GM23338 (cell line): ENCODE measurements around the gene ALPI. TPM values are rescaled to one million over a fixed set of nuclear protein-coding genes. Genes with fewer than 3 reads are reported as not detected.

Source experiments
- ATAC-seq: fragments of 200-7000 bp; cut with Tn5 transposase; 3 replicates; pipeline ENCODE4 v1.9.1; 2020
- DNase-seq: peaks from one replicate; pipeline ENCODE4 v3.0.0-alpha.2; 2015; ENCODE audit warnings: low spot score
- H2AFZ ChIP-seq: fragments of 200-600 bp; sonication (generic); 2 replicates; pipeline ENCODE4 v1.8.0; 2016; ENCODE audit warnings: antibody characterized with exemption, mild to moderate bottlenecking, moderate library complexity
- H3F3A ChIP-seq: fragments of 200-600 bp; sonication (generic); replicated peaks from 2 replicates; pipeline ENCODE4 v1.8.0; 2017; ENCODE audit warnings: antibody characterized with exemption, mixed run types, low read depth
- H3K27ac ChIP-seq: fragments of 200-600 bp; sonication (generic); 2 replicates; pipeline ENCODE4 v1.6.1; 2016; ENCODE audit warnings: low read depth
- H3K27me3 ChIP-seq: fragments of 200-600 bp; sonication (generic); 2 replicates; pipeline ENCODE4 v1.8.0; 2016; ENCODE audit warnings: mild to moderate bottlenecking, mixed run types, moderate library complexity; ENCODE audit not compliant: insufficient read depth
- H3K36me3 ChIP-seq: fragments of 200-600 bp; sonication (generic); 2 replicates; pipeline ENCODE4 v1.8.0; 2016; ENCODE audit warnings: mild to moderate bottlenecking; ENCODE audit not compliant: insufficient read depth
- H3K4me1 ChIP-seq: fragments of 200-600 bp; sonication (generic); 2 replicates; pipeline ENCODE4 v1.8.0; 2016; ENCODE audit warnings: mild to moderate bottlenecking, moderate library complexity; ENCODE audit not compliant: insufficient read depth
- H3K4me2 ChIP-seq: fragments of 200-600 bp; sonication (generic); 2 replicates; pipeline ENCODE4 v1.7.1; 2017; ENCODE audit warnings: mixed run types
- H3K4me3 ChIP-seq: fragments of 200-600 bp; sonication (generic); 2 replicates; pipeline ENCODE4 v1.6.1; 2016; ENCODE audit warnings: mixed run types
- H3K79me2 ChIP-seq: fragments of 200-600 bp; sonication (generic); replicated peaks from 2 replicates; pipeline ENCODE4 v1.8.0; 2017; ENCODE audit warnings: mild to moderate bottlenecking; ENCODE audit not compliant: insufficient read depth
- H3K9me2 ChIP-seq: fragments of 200-600 bp; sonication (generic); 2 replicates; pipeline ENCODE4 v1.8.0; 2017; ENCODE audit not compliant: insufficient read depth
- H4K20me1 ChIP-seq: fragments of 200-600 bp; sonication (generic); replicated peaks from 2 replicates; pipeline ENCODE4 v1.8.0; 2017; ENCODE audit warnings: mild to moderate bottlenecking; ENCODE audit not compliant: insufficient read depth
- H3K27ac Mint-ChIP-seq: 2 replicates; pipeline ENCODE4 v1.8.0; 2020; ENCODE audit warnings: inconsistent platforms, mild to moderate bottlenecking, moderate library complexity, mixed read lengths
- H3K27me3 Mint-ChIP-seq: 3 replicates; pipeline ENCODE4 v1.8.0; 2022; ENCODE audit warnings: low read depth, mild to moderate bottlenecking, moderate library complexity, mixed read lengths, inconsistent platforms; ENCODE audit not compliant: insufficient read depth, poor library complexity
- H3K36me3 Mint-ChIP-seq: 3 replicates; pipeline ENCODE4 v1.8.0; 2021; ENCODE audit warnings: low read depth, mild to moderate bottlenecking, inconsistent platforms, moderate library complexity, mixed read lengths
- H3K4me1 Mint-ChIP-seq: 3 replicates; pipeline ENCODE4 v1.8.0; 2020; ENCODE audit warnings: mild to moderate bottlenecking, inconsistent platforms, mixed read lengths
- H3K4me3 Mint-ChIP-seq: 3 replicates; pipeline ENCODE4 v1.8.0; 2021; ENCODE audit warnings: moderate library complexity, mild to moderate bottlenecking, inconsistent platforms, mixed read lengths
- H3K9me3 Mint-ChIP-seq: 3 replicates; pipeline ENCODE4 v1.8.0; 2020; ENCODE audit warnings: moderate library complexity, mild to moderate bottlenecking, inconsistent platforms, mixed read lengths
- CREB1 ChIP-seq: fragments of 250-450 bp; sonication (Bioruptor Pico); IDR thresholded peaks from 2 replicates; pipeline ENCODE4 v1.5.0; 2020; ENCODE audit warnings: low read depth, mild to moderate bottlenecking, moderate library complexity
- CTCF ChIP-seq, 2 experiments: fragments of 200-600 bp in 1 of 2; sonication (generic) in 1 of 2; conservative IDR thresholded peaks; 2 replicates each; pipeline versions ENCODE4 v1.5.1 to v1.6.1; 2016 to 2017; ENCODE audit warnings: antibody characterized with exemption in 2 of 2, low read depth in 2 of 2, mild to moderate bottlenecking in 2 of 2, moderate library complexity in 1 of 2
- ETS1 ChIP-seq: IDR thresholded peaks from 2 replicates; pipeline ENCODE4 v1.6.1; 2016; ENCODE audit warnings: antibody characterized with exemption
- EZH2 ChIP-seq: fragments of 200-600 bp; sonication (generic); IDR thresholded peaks from one replicate; pipeline ENCODE4 v1.8.0; 2017; ENCODE audit warnings: antibody characterized with exemption, mild to moderate bottlenecking, low read depth; ENCODE audit not compliant: unreplicated experiment
- EZH2phosphoT487 ChIP-seq: fragments of 200-600 bp; sonication (generic); IDR thresholded peaks from one replicate; pipeline ENCODE4 v1.8.1; 2018; ENCODE audit warnings: antibody characterized with exemption; ENCODE audit not compliant: unreplicated experiment
- JUNB ChIP-seq: IDR thresholded peaks from one replicate; pipeline ENCODE4 v1.6.1; 2016; ENCODE audit warnings: antibody characterized with exemption; ENCODE audit not compliant: unreplicated experiment
- NANOG ChIP-seq: IDR thresholded peaks from 2 replicates; pipeline ENCODE4 v1.6.1; 2016; ENCODE audit warnings: antibody characterized with exemption, borderline replicate concordance
- POLR2AphosphoS5 ChIP-seq: IDR thresholded peaks from 2 replicates; pipeline ENCODE4 v1.6.1; 2016; ENCODE audit warnings: antibody characterized with exemption, low read depth
- STAT1 ChIP-seq: IDR thresholded peaks from one replicate; pipeline ENCODE4 v1.6.1; 2016; ENCODE audit warnings: antibody characterized with exemption; ENCODE audit not compliant: unreplicated experiment
- ZNF114 ChIP-seq: fragments of 250-450 bp; sonication (Bioruptor Pico); IDR thresholded peaks from 2 replicates; pipeline ENCODE4 v1.5.0; 2020; ENCODE audit warnings: mild to moderate bottlenecking, moderate library complexity
- ZNF331 ChIP-seq: fragments of 250-450 bp; sonication (Bioruptor Pico); IDR thresholded peaks from 2 replicates; pipeline ENCODE4 v1.5.0; 2020; ENCODE audit warnings: low read depth, mild to moderate bottlenecking, moderate library complexity
- ZNF462 ChIP-seq: fragments of 250-450 bp; sonication (Bioruptor Pico); IDR thresholded peaks from 2 replicates; pipeline ENCODE4 v1.5.0; 2020; ENCODE audit warnings: mild to moderate bottlenecking, moderate library complexity
- polyA plus RNA-seq: library from polyadenylated mRNA; unstranded; fragments of >200 nt; fragmentation: Nextera tagmentation; extraction: Ambion mirVana; gene quantifications from 2 replicates; pipeline ENCODE4 v1.2.1, GENCODE V29; 2016
- total RNA-seq: library from RNA; depleted of rRNA; stranded (reverse); fragments of >200 nt; shearing (Covaris generic); gene quantifications from 2 replicates; pipeline ENCODE4 v1.2.3, GENCODE V29; 2014
- TF ChIP-seq, protein P1 (sequence below): IDR thresholded peaks from one replicate; pipeline ENCODE4 v1.6.1; 2018; ENCODE audit warnings: antibody characterized with exemption; ENCODE audit not compliant: unreplicated experiment

ALPI gene
- total and polyA plus RNA-seq, 2 experiments from 2014 or later: not detected

- no peak overlapping the region for H3K27ac ChIP-seq
These were observed 8.2 kb upstream of the ALPI start for GRCh38 chr2:232447638-232448303.

More at GRCh38 chr2:232447638-232448303, 8.2 kb upstream of the ALPI start:
- Mint-ChIP-seq H3K36me3 (no peaks in the 10 kb centered on the region), H3K27ac (no peak overlapping the region), H3K4me3 (no peak overlapping the region), H3K9me3 (no peaks in the 10 kb centered on the region), H3K4me1 (no peaks in the 10 kb centered on the region; the same call in 2 of the 3 replicates), H3K27me3 (peaks cover 18% of the 10 kb centered on the region)
- DNase-seq (no peak), ATAC-seq (no peak)
- Histone ChIP-seq H3F3A (no peaks in the 10 kb centered on the region), H3K4me3 (no peak overlapping the region), H3K36me3 (no peaks in the 10 kb centered on the region), H3K4me1 (no peaks in the 10 kb centered on the region), H2AFZ (no peak overlapping the region), H3K4me2 (no peak overlapping the region), H3K27me3 (no peaks in the 10 kb centered on the region), H3K9me2 (no peaks in the 10 kb centered on the region), H3K79me2 (no peaks in the 10 kb centered on the region), H4K20me1 (no peaks in the 10 kb centered on the region)
- TF ChIP-seq NANOG (no peak), ZNF331 (CRISPR knock-in tag) (no peak), ZNF114 (no peak), CREB1 (no peak), STAT1 (no peak), JUNB (no peak), ETS1 (no peak), EZH2phosphoT487 (no peak), POLR2AphosphoS5 (no peak), EZH2 (no peak), ZNF462 (no peak), CTCF (conservative IDR thresholded peaks at IDR 0.05; ENCODE audit: low read depth in 2 of 2) (no peak)
- TF ChIP-seq, protein P1, sequence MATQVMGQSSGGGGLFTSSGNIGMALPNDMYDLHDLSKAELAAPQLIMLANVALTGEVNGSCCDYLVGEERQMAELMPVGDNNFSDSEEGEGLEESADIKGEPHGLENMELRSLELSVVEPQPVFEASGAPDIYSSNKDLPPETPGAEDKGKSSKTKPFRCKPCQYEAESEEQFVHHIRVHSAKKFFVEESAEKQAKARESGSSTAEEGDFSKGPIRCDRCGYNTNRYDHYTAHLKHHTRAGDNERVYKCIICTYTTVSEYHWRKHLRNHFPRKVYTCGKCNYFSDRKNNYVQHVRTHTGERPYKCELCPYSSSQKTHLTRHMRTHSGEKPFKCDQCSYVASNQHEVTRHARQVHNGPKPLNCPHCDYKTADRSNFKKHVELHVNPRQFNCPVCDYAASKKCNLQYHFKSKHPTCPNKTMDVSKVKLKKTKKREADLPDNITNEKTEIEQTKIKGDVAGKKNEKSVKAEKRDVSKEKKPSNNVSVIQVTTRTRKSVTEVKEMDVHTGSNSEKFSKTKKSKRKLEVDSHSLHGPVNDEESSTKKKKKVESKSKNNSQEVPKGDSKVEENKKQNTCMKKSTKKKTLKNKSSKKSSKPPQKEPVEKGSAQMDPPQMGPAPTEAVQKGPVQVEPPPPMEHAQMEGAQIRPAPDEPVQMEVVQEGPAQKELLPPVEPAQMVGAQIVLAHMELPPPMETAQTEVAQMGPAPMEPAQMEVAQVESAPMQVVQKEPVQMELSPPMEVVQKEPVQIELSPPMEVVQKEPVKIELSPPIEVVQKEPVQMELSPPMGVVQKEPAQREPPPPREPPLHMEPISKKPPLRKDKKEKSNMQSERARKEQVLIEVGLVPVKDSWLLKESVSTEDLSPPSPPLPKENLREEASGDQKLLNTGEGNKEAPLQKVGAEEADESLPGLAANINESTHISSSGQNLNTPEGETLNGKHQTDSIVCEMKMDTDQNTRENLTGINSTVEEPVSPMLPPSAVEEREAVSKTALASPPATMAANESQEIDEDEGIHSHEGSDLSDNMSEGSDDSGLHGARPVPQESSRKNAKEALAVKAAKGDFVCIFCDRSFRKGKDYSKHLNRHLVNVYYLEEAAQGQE: no peak
